Measurements from ENCODE around the gene ASPRV1.

ASPRV1 gene

GRCh38 chr2:69988086-69988635 is 26.7 kb upstream of the ASPRV1 start:
- no peak for FAIRE-seq

DNA sequence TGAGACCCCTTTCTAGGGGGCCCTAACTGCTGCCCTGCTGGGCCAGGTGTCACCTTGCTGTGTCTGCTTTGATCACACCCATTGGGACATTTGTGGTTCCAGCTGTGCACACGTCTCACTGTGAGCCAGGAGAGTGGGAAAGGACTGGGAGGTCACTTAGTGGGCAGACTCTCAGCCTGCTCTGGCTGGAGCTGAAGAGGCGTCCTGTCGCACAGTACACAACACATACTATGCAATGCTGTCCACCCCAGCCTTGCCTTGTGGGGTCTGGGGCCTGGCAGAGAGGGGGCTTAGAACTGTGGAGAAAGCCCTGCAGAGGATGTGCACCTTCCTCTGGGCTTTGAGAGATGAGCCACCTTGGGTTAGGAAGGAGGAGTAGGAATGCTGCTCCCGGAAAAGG is 25.3 kb upstream of the ASPRV1 start:
- no peak for FAIRE-seq

DNA sequence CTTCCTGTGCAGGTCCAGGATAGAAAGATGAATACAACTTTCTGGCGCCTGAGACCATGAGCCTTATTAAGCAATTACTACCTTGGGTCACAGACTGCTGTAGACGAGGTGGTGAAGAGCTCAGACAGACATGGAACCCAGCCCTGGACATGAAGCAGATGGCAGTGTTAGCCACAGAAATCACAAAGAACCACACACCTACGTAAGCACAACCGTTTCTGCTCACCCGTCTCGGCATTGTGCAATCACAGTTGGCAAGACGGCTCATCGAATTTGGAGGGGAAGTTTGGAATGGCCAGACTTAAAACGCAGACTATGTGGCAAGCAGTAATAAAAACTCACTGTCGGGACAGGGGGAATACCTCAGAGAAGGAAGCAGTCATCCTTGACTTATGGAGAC is 24.3 kb upstream of the ASPRV1 start:
- FAIRE-seq: no peak

DNA sequence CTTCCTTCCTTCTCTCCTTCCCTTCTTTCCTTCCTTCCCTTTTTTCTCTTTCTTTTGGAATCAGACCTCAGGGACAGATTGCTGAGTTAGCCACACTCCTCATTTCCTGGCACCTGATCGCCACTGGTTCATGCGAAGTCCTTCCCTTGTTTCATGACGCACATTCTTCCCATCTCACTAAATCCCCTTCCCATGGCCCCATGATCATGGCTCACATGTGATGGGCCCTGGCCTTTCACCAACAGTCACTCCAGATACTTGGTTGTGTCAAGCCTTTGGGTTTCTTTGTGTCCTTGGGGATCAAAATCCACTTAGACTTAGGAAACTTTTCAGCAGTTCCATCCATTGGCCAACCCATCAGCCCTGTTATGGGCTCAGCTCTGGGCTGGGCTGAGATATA is 23.8 kb upstream of the ASPRV1 start:
- no peak for FAIRE-seq

DNA sequence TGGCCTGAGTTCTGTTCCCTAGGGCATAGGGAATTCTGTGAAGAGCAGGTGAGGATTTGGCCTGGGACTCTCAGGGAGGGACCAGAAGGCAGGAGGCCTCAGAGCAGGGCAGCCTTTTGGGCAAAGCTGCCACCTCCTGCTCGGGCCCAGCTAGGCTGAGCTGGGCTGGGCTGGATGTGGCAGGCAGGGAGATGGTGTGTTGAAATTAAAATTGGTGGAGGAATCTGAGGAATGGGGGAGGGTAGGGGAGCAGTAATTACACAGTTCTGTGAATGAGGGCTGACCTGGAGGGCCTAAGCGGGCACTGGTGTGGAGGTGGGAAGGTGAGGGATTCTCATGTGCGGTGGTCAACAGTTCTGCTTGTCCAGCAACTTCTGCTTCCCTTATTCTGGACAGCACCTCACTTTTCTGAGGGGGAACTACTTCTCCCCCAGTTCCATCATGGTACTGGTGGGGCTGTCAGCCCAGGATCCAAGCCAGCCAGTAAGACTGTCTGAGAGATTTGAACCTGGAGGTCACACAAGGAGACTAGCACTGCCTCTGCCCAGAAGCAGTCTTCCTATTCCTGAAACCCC is 22.0 kb upstream of the ASPRV1 start:
- FAIRE-seq: no peak

DNA sequence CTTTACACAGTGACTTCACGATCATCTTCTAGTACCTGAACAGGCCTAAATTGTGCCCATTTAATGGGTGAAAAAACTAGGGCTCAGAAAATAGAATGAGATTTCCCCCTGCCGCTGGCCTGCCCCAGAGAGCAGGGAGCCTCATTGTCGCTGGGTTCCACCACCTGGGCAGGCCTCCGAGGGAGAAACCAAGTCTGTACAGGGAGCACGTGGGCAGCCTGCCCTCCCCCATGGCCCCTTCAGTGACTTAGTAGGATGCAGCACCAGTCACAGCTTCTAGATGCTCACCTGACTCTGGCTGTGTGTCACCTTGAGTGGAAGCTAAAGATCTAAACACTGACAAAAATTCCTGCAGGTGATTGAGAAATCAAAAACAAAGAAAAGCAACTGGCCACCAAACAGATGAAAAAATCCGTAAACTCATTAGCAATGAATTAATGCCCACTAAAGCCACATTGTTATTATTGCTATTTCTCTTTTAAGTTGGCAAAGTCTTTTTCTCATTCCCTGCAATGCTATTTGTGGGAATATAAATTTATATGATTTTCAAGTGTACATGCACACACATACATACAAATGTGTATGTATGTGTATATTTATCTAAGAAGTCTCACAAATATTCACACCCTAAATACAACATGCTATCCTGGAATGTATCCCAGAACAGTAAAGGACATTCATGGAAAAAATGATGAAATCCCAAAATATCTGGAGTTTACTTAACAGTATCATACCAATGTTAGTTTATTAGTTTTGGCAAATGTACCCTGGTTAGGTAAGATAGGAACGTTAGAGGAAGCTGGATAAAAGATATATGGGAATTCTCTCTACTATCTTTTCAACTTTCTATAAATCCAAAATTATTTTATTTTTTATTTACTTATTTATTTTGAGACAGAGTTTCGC is 18.7 kb upstream of the ASPRV1 start:
- FAIRE-seq: no peak

GRCh38 chr2:69977906-69978482 is 16.6 kb upstream of the ASPRV1 start:
- FAIRE-seq: no peak

- no peak for FAIRE-seq
Measured at GRCh38 chr2:69977186-69977585, 15.8 kb upstream of the ASPRV1 start.

GRCh38 chr2:69975853-69976462 is 14.5 kb upstream of the ASPRV1 start:
- no peak for FAIRE-seq

GRCh38 chr2:69975136-69975852 is 13.9 kb upstream of the ASPRV1 start:
- FAIRE-seq: no peak

- no peak for FAIRE-seq
Measured at GRCh38 chr2:69973335-69973735, 11.9 kb upstream of the ASPRV1 start.

GRCh38 chr2:69972822-69973221 is 11.4 kb upstream of the ASPRV1 start:
- no peak for FAIRE-seq

GRCh38 chr2:69969991-69970390 is 8.6 kb upstream of the ASPRV1 start:
- no peak for FAIRE-seq

DNA sequence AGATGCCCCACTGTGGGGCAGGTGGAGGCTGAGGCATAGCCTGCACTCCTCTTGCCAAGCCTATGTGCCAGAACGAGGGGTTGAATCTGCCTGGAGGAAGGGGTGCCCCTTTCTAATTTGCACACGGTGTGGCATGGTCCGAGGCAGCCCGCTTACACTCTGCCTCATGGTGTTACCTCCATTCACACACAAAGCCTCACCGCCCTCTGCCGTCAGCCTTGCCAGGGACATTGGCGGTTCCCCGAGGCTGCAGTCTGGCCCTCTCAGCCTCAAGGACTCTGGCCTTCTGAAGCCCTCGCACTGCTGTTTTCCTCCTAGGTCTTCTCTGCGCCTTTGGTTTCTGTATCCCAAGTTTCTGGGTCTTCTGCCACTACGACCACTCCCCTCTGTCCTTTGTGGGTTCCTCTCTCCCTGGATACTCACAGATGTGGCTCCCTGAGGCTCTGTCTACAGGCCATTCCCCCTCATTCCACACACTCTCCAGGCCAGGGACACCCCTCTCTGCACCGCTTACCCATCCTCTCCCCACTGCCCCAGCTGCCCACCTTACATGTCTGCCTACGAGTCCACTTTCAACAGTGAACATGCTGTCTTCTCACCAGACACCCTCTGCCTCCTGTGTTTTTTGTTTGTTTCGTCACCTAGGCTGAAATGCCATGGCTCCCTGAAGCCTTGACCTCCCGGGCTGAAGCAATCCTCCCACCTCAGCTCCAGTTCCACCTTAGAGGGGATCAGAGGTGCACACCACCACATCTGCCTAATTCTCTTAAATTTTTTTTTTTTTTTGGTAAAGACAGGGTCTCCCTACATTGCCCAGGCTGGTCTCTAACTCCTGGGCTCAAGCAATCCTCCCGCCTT is 7.9 kb upstream of the ASPRV1 start:
- no peak for FAIRE-seq

GRCh38 chr2:69968609-69969008 is 7.2 kb upstream of the ASPRV1 start:
- no peak for FAIRE-seq

- no peak for FAIRE-seq
Measured at GRCh38 chr2:69966496-69966895, 5.1 kb upstream of the ASPRV1 start.

GRCh38 chr2:69965756-69966445 is 4.5 kb upstream of the ASPRV1 start:
- FAIRE-seq: no peak

- FAIRE-seq: no peak
Measured at GRCh38 chr2:69964353-69964841, 3.0 kb upstream of the ASPRV1 start.

DNA sequence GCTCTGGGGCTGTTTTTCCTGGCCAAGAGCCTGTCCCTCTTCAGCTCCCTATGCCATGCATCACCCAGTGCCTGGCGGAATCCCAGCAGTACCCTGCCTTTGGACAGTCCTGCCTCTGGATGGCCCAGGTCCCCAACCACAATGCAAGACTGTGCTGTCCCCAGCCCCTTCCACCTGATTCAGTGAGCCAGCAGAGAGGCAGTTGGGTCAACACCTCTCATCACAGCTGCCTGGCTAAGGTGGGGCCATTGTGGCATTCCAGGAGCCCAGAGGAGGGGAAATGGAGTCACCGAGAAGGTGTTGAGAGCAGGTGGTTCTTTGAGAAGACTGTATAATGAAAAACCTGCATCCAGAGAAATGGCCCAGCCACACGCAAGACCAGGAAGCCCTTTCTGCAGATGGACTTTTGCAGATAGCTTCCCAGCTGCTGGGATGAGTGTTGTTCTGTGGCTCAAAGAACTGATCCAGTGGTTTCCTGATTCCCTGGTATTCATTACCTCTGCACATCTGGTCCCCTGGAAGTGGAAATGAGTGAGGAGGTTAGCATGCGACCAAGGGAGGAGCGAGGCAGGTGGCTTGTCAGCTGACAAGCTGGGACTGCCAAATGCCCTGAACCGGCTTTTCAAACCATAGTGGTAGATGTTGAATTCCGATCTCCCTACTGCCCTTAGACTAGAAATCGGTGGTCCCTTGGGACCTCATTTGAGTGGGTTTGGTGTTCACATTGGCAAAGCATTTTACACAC is 1.7 kb upstream of the ASPRV1 start:
- FAIRE-seq: no peak

- FAIRE-seq: no peak
Measured at GRCh38 chr2:69960821-69961220, 610 bp downstream of the ASPRV1 start.

All from colon (tissue), 2 donors.